Measurements from ENCODE around the gene ANKK1.

Gene ANKK1, protein sequence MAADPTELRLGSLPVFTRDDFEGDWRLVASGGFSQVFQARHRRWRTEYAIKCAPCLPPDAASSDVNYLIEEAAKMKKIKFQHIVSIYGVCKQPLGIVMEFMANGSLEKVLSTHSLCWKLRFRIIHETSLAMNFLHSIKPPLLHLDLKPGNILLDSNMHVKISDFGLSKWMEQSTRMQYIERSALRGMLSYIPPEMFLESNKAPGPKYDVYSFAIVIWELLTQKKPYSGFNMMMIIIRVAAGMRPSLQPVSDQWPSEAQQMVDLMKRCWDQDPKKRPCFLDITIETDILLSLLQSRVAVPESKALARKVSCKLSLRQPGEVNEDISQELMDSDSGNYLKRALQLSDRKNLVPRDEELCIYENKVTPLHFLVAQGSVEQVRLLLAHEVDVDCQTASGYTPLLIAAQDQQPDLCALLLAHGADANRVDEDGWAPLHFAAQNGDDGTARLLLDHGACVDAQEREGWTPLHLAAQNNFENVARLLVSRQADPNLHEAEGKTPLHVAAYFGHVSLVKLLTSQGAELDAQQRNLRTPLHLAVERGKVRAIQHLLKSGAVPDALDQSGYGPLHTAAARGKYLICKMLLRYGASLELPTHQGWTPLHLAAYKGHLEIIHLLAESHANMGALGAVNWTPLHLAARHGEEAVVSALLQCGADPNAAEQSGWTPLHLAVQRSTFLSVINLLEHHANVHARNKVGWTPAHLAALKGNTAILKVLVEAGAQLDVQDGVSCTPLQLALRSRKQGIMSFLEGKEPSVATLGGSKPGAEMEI

DNA sequence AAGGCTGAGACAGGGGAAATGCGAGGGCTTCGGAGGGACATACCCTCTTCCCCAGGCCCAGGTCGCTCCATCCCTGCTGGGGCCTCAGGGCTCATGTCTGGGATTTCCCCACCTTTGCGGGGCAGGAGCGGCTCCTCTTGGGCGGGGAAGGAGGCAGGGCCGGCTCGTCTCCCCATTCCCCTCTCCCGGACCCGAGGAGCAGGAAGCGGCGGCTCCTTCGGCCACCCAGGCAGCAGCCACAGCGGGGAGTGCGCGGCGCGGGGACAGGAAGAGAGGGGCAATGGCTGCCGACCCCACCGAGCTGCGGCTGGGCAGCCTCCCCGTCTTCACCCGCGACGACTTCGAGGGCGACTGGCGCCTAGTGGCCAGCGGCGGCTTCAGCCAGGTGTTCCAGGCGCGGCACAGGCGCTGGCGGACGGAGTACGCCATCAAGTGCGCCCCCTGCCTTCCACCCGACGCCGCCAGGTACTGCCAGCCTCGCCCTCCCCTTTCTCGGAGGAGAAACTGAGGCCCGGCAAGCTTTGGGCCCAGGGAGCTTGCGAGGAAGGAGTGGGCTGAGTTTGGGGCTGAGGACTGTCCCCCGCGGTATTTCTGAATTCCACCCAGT lies at the start of gene ANKK1:
Gene ANKK1 (plus strand): TSS at position 175 of the 607 bp plus-strand sequence. CDS start 106 bp downstream, at position 281.
- no peak for DNase-seq

DNA sequence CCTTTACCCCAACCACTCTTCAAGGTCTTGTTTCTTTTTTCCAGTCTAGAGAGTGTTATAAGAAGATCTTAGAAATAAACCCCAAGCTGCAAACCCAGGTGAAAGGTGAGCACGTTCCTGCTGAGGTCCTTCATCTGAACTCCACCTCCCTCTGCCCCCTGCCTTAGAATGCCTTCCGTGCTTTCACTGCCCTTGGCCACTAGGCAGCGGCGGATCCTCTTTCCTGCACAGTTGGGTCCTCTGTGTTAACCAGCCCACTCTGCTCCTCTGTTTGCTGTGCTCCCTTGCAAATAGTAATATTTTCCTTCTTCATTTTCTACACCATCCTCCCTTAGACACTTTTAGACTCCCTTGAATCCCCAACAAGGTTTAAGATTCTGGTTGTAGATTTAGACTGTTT lies 48.8 kb upstream of the ANKK1 start:
- no peak for DNase-seq

DNA sequence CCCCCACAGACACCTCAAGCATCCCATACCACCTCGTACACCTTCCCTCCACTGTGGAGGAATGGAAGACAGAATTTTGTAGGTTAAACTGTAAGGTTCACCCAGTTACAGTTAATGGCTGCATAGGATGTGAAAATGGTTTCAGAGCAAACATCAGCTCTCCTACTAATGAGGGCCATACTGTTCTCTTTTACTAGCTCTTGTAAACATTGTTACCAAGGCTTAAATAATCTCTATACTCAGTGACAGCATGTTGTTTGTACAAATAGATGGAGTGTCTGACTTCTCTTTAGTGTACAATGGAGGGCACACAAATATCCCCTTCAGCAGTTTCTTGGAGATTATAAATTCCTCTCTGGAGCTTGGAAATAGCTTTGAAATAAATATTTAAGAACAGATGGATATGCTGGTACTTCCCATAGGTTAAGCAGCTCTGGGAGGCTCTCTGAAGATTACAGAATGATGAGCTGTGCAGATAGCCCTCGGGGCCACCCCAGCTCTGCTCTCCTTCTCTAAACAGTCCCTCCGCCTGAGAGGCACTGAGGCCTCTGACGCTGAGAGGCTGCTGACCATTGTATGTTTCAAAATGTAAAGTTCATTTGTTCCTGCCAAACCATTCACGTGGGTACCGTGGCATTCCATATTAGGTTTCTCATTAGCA lies 47.5 kb upstream of the ANKK1 start:
- DNase-seq, result no peak

DNA sequence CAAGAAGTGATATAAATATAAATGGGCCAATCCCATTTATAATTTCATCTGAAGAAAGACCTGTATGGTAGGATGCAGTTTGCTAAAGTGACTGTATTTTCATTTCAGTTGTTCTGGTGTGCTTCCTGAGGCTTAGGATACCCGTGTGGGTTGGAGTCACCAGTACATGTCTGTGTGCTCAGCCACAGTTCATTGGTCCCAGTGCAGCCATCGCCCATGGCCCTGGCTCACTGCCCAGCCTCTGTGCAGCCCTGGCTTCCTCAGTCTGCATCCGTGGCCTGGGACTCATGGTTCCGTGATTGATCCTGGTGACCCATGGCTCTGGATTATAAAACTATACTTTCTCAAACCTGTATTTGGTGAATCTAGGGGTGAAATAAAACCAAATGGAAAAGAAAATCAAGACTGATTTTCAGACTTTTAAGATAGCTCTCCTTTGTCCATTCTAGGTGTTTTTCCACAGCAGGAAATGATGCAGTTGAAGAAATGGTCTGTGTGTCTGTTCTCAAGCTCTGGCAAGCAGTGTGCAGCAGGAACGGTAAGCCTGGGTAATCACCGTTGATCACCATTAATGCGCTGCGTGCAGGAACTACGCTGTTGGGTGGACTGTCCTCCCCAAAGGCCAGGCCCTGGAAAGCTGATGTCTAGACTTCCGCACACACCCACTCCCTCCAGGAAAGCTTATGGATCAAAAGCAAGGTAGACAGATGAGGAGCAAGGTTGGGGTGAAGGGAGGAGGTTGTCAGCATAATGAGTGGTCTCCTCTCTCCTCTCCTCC lies 46.0 kb upstream of the ANKK1 start:
- DNase-seq, result no peak

DNA sequence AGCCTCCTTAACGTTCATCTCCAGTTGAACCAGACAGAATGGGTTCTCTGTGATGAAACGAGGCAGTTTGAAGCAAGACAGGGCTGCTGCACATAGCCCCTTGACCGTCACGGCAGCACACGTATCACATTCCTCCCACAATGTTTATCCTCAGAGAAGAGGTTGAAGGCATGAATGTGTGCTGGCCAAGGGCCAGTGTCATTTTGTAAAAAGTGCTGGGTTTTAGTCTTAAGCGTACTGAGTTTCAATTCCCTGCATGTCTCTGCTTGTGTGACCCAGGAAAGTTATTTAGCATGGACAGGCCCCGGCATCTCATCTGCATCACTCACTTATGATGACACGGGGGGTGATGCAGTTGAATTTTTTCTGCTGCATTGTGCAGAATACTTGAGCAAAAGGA lies 41.6 kb upstream of the ANKK1 start:
- no peak for DNase-seq

DNA sequence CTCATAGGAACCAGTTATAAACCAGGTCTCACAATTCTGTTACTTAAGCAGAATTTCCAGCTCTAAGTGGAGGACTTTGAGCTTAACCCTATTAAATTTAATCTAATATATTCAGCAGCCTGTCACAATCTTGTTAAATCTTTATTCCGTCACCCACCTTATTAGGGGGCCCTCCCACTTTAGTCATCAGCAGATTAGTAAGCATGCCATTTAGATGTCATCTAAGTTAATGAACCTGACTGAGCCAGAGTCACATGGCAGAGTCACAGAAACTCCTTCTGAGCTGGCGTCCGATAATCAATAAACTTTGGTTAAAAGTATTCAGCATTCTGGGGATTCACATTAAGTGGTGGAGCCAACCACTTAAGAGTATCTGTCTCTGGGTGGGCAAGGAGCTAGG lies 38.1 kb upstream of the ANKK1 start:
- no peak for DNase-seq

DNA sequence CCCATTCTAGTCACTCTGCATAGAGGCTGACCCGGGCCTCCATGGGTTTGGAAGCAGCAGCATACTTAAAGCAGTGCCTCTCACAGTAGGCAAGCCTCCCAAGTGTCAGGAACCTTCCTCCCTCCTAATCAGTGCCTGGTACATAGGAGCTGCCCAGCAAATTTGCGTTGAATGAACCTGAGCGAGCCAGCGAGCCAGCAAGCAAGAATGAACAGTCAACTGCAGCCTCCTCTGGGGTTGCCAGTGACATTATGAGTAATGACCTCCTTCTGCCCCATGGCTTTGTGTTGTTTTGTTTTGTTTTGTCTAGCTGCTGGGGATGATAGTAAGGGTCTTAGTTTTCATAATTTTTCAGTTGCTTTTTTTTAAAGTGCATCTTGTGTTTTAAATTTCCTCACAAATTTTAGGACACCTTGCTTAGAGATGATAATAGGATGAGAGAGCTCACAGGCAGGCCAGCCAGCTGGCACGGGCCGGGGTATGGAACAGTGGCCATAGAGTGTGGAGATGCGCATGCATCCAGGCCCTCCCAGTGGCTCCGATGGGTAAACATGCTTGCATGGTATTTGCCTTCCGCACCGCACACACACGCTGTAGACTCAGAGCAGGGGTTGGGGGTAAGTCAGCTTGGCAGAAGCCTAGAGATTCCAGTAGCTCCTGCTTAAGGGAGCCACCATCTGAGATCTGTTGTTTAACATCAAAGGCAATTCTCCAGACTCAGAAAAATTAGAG lies 37.1 kb upstream of the ANKK1 start:
- no peak for DNase-seq

DNA sequence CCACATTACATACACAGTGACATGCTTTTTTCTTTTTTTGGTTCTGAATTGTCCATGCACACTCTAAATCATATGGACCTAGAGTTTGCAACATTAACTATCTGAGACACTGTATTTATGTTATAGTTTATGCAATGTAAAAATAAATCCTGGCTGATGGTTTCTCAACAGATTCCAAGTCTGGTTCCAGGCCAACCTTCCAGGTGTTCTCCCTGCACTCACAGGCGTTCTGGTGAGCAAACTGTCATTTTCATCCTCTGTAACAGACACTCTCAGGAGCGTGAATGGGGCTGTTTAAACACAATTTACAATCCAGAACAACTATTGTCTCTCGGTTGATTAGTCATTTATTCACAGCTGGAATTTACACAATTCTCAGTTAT lies 36.5 kb upstream of the ANKK1 start:
- DNase-seq, result no peak

DNA sequence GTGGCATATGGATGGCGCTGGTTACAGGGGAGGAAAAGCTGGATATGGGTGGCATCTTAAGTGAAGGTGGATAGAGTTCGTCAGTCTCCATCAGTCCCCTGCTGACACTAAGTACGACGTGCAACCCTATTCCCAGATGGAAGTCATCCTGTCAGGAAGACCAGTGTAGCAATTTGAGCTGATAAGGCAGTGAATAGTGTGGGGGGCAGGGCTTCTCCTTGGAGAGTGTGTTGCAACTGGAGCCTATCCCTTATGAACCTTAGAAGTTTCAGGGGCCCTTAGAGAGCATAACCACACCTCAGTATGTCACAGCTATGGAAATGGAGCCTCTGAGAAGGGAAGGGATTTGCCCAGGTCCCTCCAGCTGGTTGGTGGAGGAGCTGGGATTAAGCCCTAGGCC lies 36.1 kb upstream of the ANKK1 start:
- DNase-seq, result no peak

DNA sequence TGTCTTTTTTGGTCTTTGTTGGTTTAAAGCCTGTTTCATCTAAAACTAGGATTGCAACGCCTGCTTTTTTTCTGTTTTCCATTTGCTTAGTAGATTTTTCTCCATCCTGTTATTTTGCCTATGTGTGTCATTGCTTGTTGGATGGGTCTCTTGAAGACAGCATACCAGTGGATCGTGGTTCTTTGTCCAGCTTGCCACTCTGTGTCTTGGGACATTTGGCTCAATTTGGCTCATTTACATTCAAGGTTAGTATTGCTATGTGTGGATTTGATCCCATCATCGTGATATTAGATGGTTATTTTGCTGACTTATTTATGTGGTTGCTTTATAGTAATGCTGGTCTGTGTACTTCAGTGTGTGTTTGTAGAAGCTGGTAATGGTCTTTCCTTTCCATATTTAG lies 31.4 kb upstream of the ANKK1 start:
- DNase-seq, result no peak

DNA sequence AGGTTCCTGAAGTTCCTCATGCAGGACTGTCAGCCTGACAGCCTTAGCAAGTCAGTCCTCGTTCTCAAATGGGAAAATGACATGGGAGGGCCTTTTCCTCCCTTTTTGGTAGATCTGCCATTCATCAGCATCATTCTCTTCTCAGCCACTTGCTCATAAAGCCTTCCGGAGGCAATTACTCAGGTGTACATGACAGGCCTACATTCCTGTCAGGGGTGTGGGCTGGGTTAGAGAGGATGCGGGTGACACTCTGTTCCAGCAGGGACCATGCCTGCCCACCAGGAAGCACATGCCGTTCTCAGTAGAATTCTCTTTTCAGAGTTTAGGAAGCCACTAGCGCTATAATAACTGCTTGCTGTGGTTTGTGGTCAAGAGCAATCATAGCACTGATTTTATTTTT lies 24.2 kb upstream of the ANKK1 start:
- no peak for DNase-seq

DNA sequence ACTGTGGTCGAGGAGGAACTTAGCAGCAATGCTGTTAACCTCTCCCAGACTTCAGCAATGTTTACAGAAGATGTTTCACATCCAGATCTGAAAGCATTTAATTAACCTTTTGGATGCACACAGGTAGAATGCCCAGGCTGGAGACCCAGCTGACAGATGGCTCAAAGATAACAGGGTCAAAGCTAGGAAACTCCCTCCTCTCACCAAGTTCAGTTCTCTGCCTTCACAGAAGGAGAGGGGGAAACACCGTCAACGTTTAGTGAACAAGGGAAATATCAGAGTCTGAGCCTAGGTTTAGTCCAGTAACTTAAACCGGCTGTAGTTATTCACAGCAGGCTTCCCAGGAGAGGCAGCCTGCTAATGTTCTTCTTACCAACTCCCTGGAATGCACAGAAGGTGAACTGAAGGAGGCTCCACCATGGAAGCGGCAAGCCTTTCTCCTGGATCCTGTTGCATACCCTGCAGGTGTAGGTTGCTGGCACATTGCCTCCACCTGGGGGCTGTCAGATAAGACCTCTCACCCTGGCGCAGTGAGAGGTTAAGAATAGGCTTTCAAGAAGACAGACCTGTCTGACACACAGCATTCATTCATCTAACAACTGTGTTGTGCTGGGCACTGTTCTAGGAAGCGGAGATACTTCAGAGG lies 23.5 kb upstream of the ANKK1 start:
- DNase-seq, result no peak

DNA sequence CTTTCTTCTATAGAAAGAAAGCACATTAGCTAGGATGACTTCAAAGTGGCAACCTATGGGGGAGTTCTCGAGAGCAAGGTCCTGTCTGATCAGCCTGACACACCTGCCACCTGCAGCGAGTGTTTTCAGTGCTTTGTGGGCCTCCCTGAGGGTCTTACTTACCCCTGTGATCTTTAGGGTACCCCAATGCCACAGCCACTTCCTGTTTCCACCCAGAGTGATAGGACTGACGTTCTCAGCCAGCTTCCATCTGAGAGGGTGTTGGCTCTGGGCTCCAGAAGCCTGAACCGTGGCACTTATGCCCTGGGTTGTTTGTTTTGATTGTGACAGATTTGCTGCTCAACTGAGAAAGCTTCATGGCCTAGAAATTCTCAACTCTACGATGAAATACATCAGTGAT lies 21.7 kb upstream of the ANKK1 start:
- DNase-seq, result no peak

DNA sequence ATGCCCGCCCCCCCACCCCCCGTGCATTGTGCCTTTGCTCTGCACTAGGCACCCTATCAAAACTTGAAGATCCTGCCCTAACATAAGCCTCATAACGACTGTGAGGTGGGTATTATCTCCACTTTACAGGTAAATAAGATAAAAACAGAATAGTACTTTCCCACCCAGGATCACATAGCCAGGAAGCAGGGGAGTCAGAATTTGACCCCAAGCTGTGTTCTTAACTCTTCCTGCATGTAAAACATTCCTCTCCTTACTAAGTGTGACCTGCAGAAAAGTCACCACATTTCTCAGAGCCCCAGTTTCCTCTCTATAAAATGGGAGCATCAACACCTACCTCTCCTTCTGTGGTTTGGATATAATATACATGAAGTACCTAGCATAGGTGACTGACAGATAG lies 18.2 kb upstream of the ANKK1 start:
- DNase-seq, result no peak

DNA sequence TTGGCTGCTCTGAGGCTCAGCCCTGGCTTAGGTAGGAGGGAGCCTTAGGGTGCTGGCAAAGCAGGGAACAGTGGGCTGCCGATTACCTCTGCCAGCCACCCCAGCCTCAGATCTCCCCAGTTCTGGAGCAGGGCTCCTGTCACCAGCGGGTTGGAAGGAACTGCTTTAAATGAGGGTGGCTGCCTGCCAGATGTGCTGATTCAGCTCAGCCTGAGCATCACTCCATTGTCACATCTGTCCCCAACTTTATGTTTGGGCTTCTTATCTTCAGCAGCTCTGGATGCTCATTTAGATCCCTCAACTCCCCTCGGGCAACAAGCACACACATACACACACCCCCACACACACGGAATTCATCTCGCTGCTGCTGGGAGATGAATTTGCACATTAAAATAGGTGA lies 16.9 kb upstream of the ANKK1 start:
- DNase-seq, result peak in 10 of 56 donors; percentile 2 to 50 (median 8)

DNA sequence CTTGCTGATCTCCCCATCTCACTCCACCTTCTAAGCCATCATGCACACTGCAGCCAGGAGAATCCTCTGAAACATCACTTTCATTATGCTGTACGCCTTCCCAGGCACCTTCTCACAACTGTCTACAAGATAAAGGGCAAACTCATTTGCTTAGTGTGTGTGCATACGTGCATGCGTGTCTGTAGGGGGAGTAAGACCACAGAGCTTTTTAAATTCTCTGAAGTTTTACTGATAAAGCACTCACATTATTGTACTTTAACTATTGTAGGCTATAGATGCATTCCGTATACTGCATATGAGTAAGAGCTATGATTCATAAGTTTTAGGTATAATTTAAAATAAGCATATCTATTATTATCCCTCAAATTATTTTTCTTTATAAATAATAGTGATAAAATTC lies 15.3 kb upstream of the ANKK1 start:
- DNase-seq, result no peak

DNA sequence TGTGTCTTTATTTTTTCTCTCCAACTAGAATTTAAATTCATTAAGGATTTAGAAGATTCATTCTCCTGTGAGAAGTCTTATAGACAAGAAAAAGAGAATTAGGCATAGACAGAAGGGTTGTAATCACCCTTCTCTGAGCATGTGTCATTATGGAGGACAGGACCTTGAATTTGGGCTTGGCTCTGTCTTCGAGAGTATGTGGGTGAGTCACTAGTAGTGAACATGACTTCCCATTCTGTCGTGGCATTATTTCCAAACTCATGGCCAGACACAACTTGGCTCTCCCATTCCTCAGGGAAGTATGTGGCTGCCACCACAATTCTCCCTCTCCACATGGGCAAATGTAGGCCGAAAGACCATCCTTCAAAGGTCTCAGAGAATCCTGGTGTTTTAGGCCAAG lies 14.3 kb upstream of the ANKK1 start:
- no peak for DNase-seq

DNA sequence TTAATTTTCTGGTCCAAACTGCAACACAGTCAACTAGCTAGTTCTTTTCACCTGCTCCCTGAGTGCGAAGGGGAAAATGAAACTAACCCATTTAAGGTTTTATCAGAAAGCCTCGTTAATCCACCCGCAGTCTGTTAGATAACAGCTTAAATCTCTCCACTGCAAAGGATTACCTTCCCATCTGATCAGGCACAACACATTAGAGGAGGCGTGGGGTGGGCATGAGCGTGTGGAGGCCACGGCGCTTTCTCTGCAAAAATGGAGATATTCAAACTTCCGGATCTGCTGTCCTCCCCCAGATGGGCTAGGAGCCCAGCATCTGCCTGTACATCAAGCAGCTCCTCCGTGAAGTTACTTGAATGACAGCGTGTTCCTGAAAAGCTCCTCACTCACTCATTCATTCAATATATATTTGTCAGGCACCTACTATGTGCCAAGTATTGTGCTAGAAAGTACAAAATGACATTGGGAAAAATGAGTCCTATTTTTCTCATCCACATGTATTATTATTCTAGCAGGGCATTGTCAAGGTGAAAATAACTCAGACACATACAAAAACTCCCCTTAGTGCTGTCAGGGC lies 13.5 kb upstream of the ANKK1 start:
- peak in 4 of 56 donors; percentile 8 to 33 (median 28) for DNase-seq

DNA sequence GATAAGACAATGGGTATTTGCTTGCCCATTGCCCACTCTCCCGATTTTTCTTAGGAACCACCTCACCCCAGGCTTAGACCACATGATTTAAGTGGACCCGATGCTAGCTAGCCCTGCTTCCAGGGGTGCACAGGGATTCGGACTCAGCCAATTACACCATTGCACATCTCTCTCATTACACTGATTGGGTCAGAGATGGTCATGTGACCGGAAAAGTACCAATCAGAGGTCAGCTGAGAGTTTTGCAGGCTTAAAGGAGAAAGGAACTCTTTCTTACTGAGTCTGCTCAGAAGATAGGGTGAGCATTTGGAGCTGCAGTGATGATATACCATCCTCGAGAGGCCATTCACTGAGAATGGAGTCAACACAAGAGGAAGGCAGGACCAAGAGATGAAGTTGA lies 12.2 kb upstream of the ANKK1 start:
- DNase-seq, result no peak
